ENCODE measurements around the gene CTNNA2. TPM values are rescaled to one million over a fixed set of nuclear protein-coding genes. Genes with fewer than 3 reads are reported as not detected.

CTNNA2 gene
- total and polyA plus RNA-seq, 12 donors: 0.12 to 5.0 (median 1.4) TPM; not detected in 1

- Histone ChIP-seq H3K4me1 (replicated peaks in 1 of 2) (no peaks in the 10 kb centered on the region), H3K27me3 (no peaks in the 10 kb centered on the region), H3K36me3 (replicated peaks in 1 of 2) (no peaks in the 10 kb centered on the region), H3K9me3 (replicated peaks in 1 of 3) (no peaks in the 10 kb centered on the region), H3K4me3 (no peak overlapping the region), H3K27ac (no peak overlapping the region)
- no peak for DNase-seq
- TF ChIP-seq CTCF (IDR thresholded peaks at IDR 0.05) (no peak), POLR2A (IDR thresholded peaks at IDR 0.05) (no peak)
- intact Hi-C loops (cut with DNase I): no loop called here
These were observed 549.4 kb downstream of the CTNNA2 start for GRCh38 chr2:80062298-80062697.

- no peaks in the 10 kb centered on the region for H3K4me1 ChIP-seq (replicated peaks in 1 of 2)
- no peaks in the 10 kb centered on the region for H3K9me3 ChIP-seq (replicated peaks in 1 of 3)
- intact Hi-C loops (cut with DNase I): no loop called here
- no peaks in the 10 kb centered on the region for H3K36me3 ChIP-seq (replicated peaks in 1 of 2)
- DNase-seq: no peak
- H3K27ac ChIP-seq: no peak overlapping the region
- 78 to 81% (median 80%) methylated on average over 4 of the region's 4 CpGs for WGBS, 4 donors
- H3K27me3 ChIP-seq: no peaks in the 10 kb centered on the region
- TF ChIP-seq CTCF (IDR thresholded peaks at IDR 0.05) (no peak), POLR2A (IDR thresholded peaks at IDR 0.05) (no peak)
- no peak overlapping the region for H3K4me3 ChIP-seq
These were observed 555.3 kb downstream of the CTNNA2 start for GRCh38 chr2:80068038-80068731.

- no peaks in the 10 kb centered on the region for H3K9me3 ChIP-seq (replicated peaks in 1 of 3)
- intact Hi-C loops (cut with DNase I): no loop called here
- no peak for DNase-seq
- H3K27me3 ChIP-seq: no peaks in the 10 kb centered on the region
- no peaks in the 10 kb centered on the region for H3K4me1 ChIP-seq (replicated peaks in 1 of 2)
- H3K36me3 ChIP-seq (replicated peaks in 1 of 2): no peaks in the 10 kb centered on the region
- H3K27ac ChIP-seq: no peak overlapping the region
- TF ChIP-seq CTCF (IDR thresholded peaks at IDR 0.05): no peak
- TF ChIP-seq POLR2A (IDR thresholded peaks at IDR 0.05): no peak
- H3K4me3 ChIP-seq: no peak overlapping the region
- 72 to 81% (median 80%) methylated on average over 4 of the region's 4 CpGs for WGBS, 4 donors
These were observed 557.7 kb downstream of the CTNNA2 start for GRCh38 chr2:80070587-80070986.

- Histone ChIP-seq H3K27me3 (no peaks in the 10 kb centered on the region), H3K9me3 (replicated peaks in 1 of 3) (no peaks in the 10 kb centered on the region), H3K36me3 (replicated peaks in 1 of 2) (no peaks in the 10 kb centered on the region), H3K4me1 (replicated peaks in 1 of 2) (no peaks in the 10 kb centered on the region), H3K27ac (no peak overlapping the region), H3K4me3 (no peak overlapping the region)
- intact Hi-C loops (cut with DNase I): no loop called here
- 64 to 80% (median 66%) methylated on average over 2 of the region's 2 CpGs for WGBS, 4 donors
- DNase-seq: no peak
- TF ChIP-seq CTCF (IDR thresholded peaks at IDR 0.05) (no peak), POLR2A (IDR thresholded peaks at IDR 0.05) (no peak)
These were observed 559.1 kb downstream of the CTNNA2 start for GRCh38 chr2:80071941-80072340.
